Fibroblast of skin of scalp (primary cell): ENCODE data around the gene COPS7A.
A peak's percentile ranks its signal among the peaks of the same experiment; 100 is the strongest.
"Not testable (repeated sequence)": the region's sequence is repeated elsewhere in the genome, so short reads cannot be mapped to it uniquely, and the experiment has no call there.

Experiments used
- DNase-seq: peaks from one replicate; pipeline ENCODE4 v3.0.0-alpha.2; 2013

The COPS7A gene

GRCh38 chr12:6701078-6701768 lies 22.6 kb upstream of the COPS7A start:
- DNase-seq: peak; percentile 21

- DNase-seq: no peak
These were observed 20.2 kb upstream of the COPS7A start for GRCh38 chr12:6703631-6704030.

GRCh38 chr12:6708351-6708750 lies 15.5 kb upstream of the COPS7A start:
- DNase-seq: not testable (repeated sequence)

GRCh38 chr12:6708960-6709394 lies 14.9 kb upstream of the COPS7A start:
- DNase-seq: no peak

DNA sequence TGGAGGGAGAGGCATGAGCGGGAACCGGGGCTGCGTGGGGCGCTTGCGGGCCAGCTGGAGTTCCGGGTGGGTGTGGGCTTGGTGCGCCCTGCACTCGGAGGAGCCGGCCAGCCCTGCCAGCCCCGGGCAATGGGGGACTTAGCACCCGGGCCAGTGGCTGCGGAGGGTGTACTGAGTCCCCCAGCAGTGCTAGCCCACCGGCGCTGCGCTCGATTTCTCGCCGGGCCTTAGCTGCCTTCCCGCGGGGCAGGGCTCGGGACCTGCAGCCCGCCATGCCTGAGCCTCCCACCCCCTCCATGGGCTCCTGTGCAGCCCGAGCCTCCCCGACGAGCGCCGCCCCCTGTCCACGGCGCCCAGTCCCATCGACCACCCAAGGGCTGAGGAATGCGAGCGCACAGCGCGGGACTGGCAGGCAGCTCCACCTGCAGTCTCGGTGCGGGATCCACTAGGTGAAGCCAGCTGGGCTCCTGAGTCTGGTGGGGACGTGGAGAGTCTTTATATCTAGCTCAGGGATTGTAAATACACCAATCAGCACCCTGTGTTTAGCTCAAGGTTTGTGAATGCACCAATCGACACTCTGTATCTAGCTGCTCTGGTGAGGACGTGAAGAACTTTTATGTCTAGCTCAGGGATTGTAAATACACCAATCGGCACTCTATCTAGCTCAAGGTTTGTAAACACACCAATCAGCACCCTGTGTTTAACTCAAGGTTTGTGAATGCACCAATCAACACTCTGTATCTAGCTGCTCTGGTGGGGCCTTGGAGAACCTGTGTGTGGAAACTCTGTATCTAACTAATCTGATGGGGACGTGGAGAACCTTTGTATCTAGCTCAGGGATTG lies 7.6 kb upstream of the COPS7A start:
- DNase-seq: not testable (repeated sequence)

DNA sequence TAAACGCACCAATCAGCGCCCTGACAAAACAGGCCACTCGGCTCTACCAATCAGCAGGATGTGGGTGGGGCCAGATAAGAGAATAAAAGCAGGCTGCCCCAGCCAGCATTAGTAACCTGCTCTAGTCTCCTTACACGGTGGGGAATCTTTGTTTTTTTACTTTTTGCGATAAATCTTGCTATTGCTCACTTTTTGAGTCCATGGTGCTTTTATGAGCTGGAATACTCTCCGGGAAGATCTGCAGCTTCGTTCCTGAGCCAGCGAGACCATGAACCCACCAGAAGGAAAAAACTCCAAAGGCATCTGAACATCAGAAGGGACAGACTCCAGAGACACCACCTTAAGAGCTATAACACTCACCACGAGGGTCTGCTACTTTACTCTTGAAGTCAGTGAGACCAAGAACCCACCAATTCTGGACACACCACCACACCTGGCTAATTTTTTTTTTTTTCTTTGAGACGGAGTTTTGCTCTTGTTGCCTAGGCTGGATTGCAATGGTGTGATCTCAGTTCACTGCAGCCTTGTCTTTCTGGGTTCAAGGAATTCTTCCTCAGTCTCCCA lies 6.9 kb upstream of the COPS7A start:
- DNase-seq: no peak

DNA sequence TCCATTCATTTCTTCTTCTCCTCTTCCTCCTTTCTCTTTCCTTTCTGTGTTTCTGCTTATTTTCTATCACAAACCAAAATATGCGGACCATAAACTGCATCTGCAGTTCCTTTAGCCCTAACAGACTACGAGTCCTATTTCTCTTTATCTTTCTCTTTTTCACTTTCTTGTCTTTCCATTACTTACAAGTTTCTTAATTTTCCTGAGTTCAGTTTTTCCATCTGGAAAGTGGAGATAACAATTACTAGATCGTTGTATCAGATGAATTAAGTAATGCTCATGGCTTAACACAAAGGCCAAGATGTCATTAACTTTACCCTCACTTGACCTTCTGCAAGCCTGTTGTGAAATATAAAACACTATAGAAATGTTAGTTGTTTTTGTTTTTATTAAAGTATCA lies 983 bp upstream of the COPS7A start:
- no peak for DNase-seq

GRCh38 chr12:6724409-6724797 lies 557 bp downstream of the COPS7A start:
- peak; percentile 15 for DNase-seq

DNA sequence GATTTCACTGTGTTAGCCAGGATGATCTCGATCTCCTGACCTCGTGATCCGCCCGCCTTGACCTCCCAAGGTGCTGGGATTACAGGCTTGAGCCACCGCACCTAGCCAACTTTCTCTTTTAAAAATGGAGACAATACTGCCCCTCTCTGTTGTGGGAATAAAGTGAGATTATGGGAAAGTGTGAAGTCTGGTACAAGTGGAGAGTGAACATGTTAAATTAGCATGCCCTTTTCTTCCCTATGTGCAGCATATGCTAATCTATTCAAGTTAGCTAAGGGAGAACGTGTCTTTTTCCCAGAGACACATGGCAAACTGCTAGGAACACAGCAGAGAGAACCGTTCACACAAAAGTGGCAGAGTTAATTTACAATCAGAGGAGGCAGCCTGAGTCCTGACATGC lies 1.5 kb downstream of the COPS7A start:
- no peak for DNase-seq

- no peak for DNase-seq
These were observed 5.3 kb downstream of the COPS7A start for GRCh38 chr12:6729186-6729585.

DNA sequence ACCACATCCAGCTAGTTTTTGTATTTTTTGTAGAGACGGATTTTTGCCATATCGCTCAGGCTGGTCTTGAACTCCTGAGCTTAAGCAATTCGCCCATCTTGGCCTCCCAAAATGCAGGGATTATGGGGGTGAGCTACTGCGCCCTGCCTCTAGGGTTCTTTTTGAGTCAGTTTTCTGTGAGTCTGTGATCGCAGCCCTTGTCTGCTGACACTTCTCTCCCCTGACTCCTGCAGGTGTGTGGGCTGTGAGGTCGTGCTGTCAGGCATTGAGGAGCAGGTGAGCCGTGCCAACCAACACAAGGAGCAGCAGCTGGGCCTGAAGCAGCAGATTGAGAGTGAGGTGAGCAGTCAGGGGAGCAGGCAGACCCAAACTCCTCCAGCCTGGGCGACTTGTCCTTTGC lies 6.3 kb downstream of the COPS7A start:
- DNase-seq: no peak

GRCh38 chr12:6734506-6735387 lies 10.9 kb downstream of the COPS7A start:
- no peak for DNase-seq

DNA sequence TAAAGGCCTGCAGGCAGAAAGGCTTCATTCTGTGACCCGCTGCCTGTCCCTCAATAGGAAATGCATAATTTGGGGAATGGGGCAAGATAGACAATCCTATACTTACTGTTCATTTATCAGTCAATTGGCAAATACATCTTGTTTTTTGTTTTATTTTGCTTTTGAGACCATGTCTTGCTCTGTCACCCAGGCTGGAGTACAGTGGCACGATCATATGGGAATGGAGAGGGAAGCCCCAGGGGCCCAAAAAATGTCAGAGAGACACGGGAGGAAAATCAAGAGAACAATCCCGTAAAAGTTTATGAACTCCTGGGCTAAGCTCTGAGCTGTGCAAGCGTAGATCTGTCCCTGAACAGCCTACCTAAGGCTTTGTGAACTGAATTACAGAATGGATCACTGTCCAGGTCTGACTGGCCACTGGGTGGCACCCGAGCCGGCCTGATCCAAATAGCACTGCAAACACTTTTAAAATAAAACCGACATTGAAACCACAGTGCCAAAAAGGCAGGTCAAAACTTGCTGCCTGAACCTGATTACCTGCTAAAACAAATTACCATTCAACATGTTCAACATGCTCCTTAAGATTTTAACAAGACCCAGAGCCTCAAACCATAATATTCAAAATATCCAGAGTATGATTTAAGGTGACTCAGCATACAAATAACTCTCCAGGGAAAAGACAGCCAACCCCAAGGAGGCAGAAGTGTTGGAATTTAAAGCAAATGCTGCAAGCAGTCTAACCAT lies 11.8 kb downstream of the COPS7A start:
- DNase-seq: peak; percentile 81

DNA sequence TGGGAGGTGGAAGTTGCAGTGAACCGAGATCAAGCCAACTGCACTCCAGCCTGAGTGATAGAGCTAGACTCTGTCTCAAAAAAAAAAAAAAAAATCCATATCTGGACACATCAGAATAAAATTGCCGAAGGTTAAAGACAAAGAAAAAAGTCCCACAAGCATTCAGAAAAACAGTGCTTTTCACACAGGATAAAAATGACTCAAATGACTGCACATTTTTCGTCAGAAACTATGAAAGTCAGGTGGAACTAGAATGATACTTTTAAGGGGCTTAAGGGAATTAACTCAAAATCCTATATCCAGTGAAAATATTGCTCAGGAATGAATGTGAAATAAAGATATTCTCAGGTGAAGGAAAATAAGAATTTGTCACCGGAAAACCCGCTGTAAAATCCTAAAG lies 12.9 kb downstream of the COPS7A start:
- no peak for DNase-seq

DNA sequence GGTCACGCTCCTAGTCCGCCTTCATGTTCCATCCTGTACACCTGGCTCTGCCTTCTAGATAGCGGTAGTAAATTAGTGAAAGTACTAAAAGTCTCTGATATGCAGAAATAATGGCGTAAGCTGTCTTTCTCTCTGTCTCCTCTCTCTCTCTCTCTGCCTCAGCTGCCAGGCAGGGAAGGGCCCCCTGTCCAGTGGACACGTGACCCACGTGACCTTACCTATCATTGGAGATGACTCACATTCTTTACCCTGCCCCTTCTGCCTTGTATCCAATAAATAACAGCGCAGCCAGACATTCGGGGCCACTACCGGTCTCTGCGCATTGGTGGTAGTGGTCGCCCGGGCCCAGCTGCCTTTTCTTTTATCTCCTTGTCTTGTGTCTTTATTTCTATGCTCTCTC lies 18.2 kb downstream of the COPS7A start:
- not testable (repeated sequence) for DNase-seq

GRCh38 chr12:6742834-6743233 lies 19.0 kb downstream of the COPS7A start:
- no peak for DNase-seq

DNA sequence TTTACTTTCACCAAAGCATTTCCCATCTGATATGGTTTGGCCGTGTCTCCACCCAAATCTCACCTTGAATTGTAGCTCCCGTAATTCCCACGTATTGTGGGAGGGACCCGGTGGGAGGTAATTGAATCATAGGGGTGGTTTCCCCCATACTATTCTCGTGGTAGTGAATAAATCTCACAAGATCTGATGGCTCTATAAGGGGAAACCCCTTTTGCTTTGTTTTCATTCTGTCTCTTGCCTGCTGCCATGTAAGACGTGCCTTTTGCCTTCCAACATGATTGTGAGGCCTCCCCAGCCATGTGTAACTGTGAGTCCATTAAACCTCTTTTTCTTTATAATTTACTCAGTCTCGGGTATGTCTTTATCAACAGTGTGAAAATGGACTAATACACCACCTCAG lies 19.5 kb downstream of the COPS7A start:
- not testable (repeated sequence) for DNase-seq

DNA sequence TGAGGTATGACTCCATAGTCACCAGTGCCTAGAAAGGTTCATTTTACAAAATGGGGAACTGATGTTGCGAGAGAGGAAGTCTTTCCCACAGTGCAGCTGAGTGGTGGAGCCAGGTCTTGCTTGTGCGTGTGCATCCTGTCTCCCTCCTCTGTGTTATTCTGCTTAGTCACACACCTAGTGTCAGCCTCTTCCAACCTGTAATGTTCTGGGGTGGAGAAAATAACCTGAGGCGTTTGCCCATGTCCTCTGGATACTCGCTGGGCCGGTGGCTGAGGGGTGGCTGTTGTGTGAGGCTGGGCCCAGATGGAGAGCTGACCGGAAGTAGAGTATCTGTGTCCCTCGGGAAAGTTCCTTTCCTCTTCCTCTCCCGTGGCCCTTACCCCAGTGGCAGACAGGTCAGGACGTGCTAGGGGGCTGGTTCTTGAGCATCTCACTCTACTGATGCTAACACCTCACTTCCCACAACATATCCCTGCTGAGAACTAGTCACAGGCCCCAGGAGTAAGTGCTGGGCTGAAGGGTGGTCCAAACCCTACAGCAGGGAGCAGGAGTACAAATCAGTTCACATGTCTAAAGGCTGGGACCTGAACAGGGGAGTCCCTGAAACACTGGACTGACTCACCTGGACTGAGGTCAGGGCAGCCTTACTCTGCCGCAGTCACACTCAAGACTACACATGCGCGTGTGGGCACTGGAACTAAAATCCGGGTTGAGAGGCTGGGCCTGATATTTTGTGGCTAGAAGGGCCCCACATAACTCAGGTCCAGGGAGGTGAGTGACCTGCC lies 22.1 kb downstream of the COPS7A start:
- no peak for DNase-seq

DNA sequence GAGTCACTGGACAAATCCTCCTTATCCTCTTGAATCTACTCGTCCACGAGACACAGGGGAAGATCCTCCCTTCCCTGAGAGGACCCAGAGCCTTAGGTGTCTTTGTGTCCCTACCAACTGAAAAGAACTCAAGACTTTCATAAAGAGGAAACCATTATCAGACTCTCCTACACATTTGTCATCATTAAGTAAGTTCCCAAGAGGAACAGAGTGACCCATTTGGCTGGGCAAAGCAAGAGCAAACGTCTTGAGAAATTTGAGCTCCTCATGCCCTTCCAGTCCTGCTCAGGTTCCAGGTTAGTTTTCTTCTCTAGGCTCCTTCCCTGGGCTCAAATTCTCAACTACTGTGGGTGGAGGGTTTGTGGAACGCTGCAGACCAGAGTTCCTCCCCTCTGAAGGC lies 23.4 kb downstream of the COPS7A start:
- DNase-seq: no peak

DNA sequence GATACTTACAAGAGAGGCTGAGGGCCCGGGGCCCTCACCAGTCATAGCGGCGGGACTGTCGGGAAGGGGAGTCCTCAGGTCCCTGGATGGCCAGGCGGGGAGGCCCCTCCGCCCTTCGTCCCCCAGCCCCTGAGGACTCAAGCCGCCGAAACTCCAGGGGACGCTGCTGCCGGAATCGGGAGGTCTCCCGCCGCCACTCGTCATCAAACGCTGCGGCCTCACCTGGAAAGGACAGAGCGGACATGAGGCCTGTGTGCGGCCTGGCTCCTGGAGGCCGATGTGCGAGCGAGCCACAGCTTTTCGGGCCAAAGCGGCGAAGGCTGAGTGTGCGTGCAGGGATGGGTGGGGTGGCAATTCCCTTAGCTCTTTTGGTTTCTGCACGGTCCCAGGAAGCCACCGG lies 24.9 kb downstream of the COPS7A start:
- no peak for DNase-seq

GRCh38 chr12:6750506-6750905 lies 26.7 kb downstream of the COPS7A start:
- no peak for DNase-seq
